Left ventricle myocardium superior (tissue), 1 donor: ENCODE results near the gene DCAF6. TPM values are rescaled to one million over a fixed set of nuclear protein-coding genes. Genes with fewer than 3 reads are reported as not detected.

Experiments used
- ATAC-seq: fragments of 200-7000 bp; cut with Tn5 transposase; one replicate; pipeline ENCODE4 v1.9.1; 2020; ENCODE audit warnings: mild to moderate bottlenecking, moderate library complexity
- DNase-seq: peaks from one replicate; pipeline ENCODE4 v3.0.0-alpha.2; 2020
- intact Hi-C: fragments of 100-400 bp; cut with micrococcal nuclease; formaldehyde crosslinking; loops from one replicate; pipeline ENCODE4 v1.11.0; 2022
- total RNA-seq: library from RNA; stranded (reverse); fragmentation: NEBNext Ultra II Directional; extraction: Animal tissue kit (Norgen Biotek cat#: 25700); gene quantifications from one replicate; pipeline ENCODE4 v1.2.1, GENCODE V29; 2021
- donor health status: DM: no; HTN: yes; CAD: no; lungs with severe emphysema.

Gene DCAF6
- total RNA-seq, 1 donor from 2014 or later: 234 TPM

GRCh38 chr1:168064216-168064615, 127.7 kb downstream of the DCAF6 start:
- ATAC-seq (no peak), DNase-seq (no peak)
- intact Hi-C loops: no loop called here

- intact Hi-C loops: no loop called here
- DNase-seq (no peak), ATAC-seq (no peak)
These were observed 129.0 kb downstream of the DCAF6 start for GRCh38 chr1:168065506-168065905.

GRCh38 chr1:168069384-168069783, 132.9 kb downstream of the DCAF6 start:
- no peak for ATAC-seq
- no peak for DNase-seq
- intact Hi-C loops: no loop called here

- DNase-seq (no peak), ATAC-seq (no peak)
- intact Hi-C loops: loop anchor here (10.0 kb wide), 1 partner anchor 65 kb away; no protein-coding TSS in a partner anchor
These were observed 143.3 kb downstream of the DCAF6 start for GRCh38 chr1:168079761-168080160.

- DNase-seq: no peak
- ATAC-seq: peak; percentile 2
- intact Hi-C loops: loop anchor here (10.0 kb wide), 1 partner anchor 63 kb away; no protein-coding TSS in a partner anchor
These were observed 145.0 kb downstream of the DCAF6 start for GRCh38 chr1:168081373-168082007.

GRCh38 chr1:168082008-168082876, 145.8 kb downstream of the DCAF6 start:
- intact Hi-C loops: loop anchor here (10.0 kb wide), 1 partner anchor 63 kb away; no protein-coding TSS in a partner anchor
- DNase-seq (peak; percentile 73), ATAC-seq (peak; percentile 62)

GRCh38 chr1:168083456-168084325, 147.2 kb downstream of the DCAF6 start:
- no peak for DNase-seq
- ATAC-seq: no peak
- intact Hi-C loops: loop anchor here (10.0 kb wide), 1 partner anchor 61 kb away; no protein-coding TSS in a partner anchor

- intact Hi-C loops: loop anchor here (10.0 kb wide), 1 partner anchor 60 kb away; no protein-coding TSS in a partner anchor
- ATAC-seq: peak; percentile 51
- peak; percentile 77 for DNase-seq
These were observed 148.1 kb downstream of the DCAF6 start for GRCh38 chr1:168084396-168085231.

- intact Hi-C loops: loop anchor here (10.0 kb wide), 1 partner anchor 59 kb away; no protein-coding TSS in a partner anchor
- DNase-seq (peak; percentile 81), ATAC-seq (peak; percentile 74)
These were observed 149.0 kb downstream of the DCAF6 start for GRCh38 chr1:168085401-168085872.

GRCh38 chr1:168086438-168086837, 150.0 kb downstream of the DCAF6 start:
- intact Hi-C loops: loop anchor here (10.0 kb wide), 1 partner anchor 58 kb away; no protein-coding TSS in a partner anchor
- ATAC-seq (no peak), DNase-seq (no peak)

- no peak for ATAC-seq
- DNase-seq: no peak
- intact Hi-C loops: loop anchor here (10.0 kb wide), 1 partner anchor 57 kb away; no protein-coding TSS in a partner anchor
These were observed 151.2 kb downstream of the DCAF6 start for GRCh38 chr1:168087696-168088095.

GRCh38 chr1:168088511-168089325, 152.2 kb downstream of the DCAF6 start:
- ATAC-seq: no peak
- intact Hi-C loops: loop anchor here (10.0 kb wide), 1 partner anchor 56 kb away; no protein-coding TSS in a partner anchor
- DNase-seq: no peak

GRCh38 chr1:168089326-168089978, 153.0 kb downstream of the DCAF6 start:
- intact Hi-C loops: loop anchor here (10.0 kb wide), 1 partner anchor 55 kb away; no protein-coding TSS in a partner anchor
- ATAC-seq (no peak), DNase-seq (no peak)

GRCh38 chr1:168089979-168090337, 153.5 kb downstream of the DCAF6 start:
- ATAC-seq (no peak), DNase-seq (no peak)
- intact Hi-C loops: loop anchor here (10.0 kb wide), 1 partner anchor 55 kb away; no protein-coding TSS in a partner anchor

- no peak for DNase-seq
- intact Hi-C loops: no loop called here
- no peak for ATAC-seq
These were observed 153.9 kb downstream of the DCAF6 start for GRCh38 chr1:168090395-168090794.

GRCh38 chr1:168091063-168091462, 154.6 kb downstream of the DCAF6 start:
- intact Hi-C loops: no loop called here
- ATAC-seq: no peak
- no peak for DNase-seq
